Testis (tissue), 3 donors: ENCODE measurements around the gene LGALS4. TPM values are rescaled to one million over a fixed set of nuclear protein-coding genes. Genes with fewer than 3 reads are reported as not detected.

ENCODE experiments used
- DNase-seq: peaks from one replicate; pipeline ENCODE4 v3.0.0-alpha.2; 2019
- H3K27ac ChIP-seq, 2 donors: fragments of 200-600 bp; sonication (generic); one replicate each; pipeline ENCODE4 v1.5.1; 2019
- H3K27me3 ChIP-seq: fragments of 200-600 bp; sonication (generic); one replicate; pipeline ENCODE4 v1.5.1; 2019
- H3K36me3 ChIP-seq: fragments of 200-600 bp; sonication (generic); one replicate; pipeline ENCODE4 v1.5.1; 2017; ENCODE audit warnings: low read depth; ENCODE audit errors: missing control alignments
- H3K4me1 ChIP-seq: fragments of 200-600 bp; sonication (generic); one replicate; pipeline ENCODE4 v1.5.1; 2019
- H3K4me3 ChIP-seq, 2 donors: fragments of 200-600 bp; sonication (generic); one replicate each; pipeline ENCODE4 v1.5.1; 2017 to 2019
- H3K9me3 ChIP-seq: fragments of 200-600 bp; sonication (generic); one replicate; pipeline ENCODE4 v1.5.1; 2017
- CTCF ChIP-seq, 3 experiments: fragments of 450-650 bp in 2 of 3; fragments of 200-600 bp in 1 of 3; sonication (generic) in 1 of 3; IDR thresholded peaks; one replicate each; pipeline ENCODE4 v1.5.1; 2016 to 2019; ENCODE audit warnings: antibody characterized with exemption in 3 of 3, mild to moderate bottlenecking in 2 of 3, moderate library complexity in 1 of 3
- POLR2A ChIP-seq: fragments of 450-650 bp; IDR thresholded peaks from one replicate; pipeline ENCODE4 v1.6.1; 2017; ENCODE audit warnings: antibody characterized with exemption, mild to moderate bottlenecking, moderate library complexity
- WGBS, 2 donors: methylation state at CpG; one replicate each; pipeline ENCODE4 v1.1.5; 2018; 5-methylcytosine and 5-hydroxymethylcytosine counted together
- intact Hi-C: fragments of 100-400 bp; cut with DNase I; formaldehyde crosslinking; loops from one replicate; pipeline ENCODE4 v1.15.1; 2023; ENCODE audit warnings: low total_unique reads
- polyA plus RNA-seq: library from polyadenylated mRNA; stranded (reverse); fragments of 350-450 nt; fragmentation: Illumina TruSeq; extraction: RNeasy Lipid Tissue Mini Kit (QIAGEN cat#74804); gene quantifications from one replicate; pipeline ENCODE4 v1.2.3, GENCODE V29; 2014; ENCODE audit warnings: low read depth, low replicate concordance; ENCODE audit not compliant: insufficient read depth
- total RNA-seq, 2 donors: library from RNA; depleted of rRNA; stranded (reverse); fragments of >200 nt; gene quantifications; one replicate each; pipeline ENCODE4 v1.2.3, GENCODE V29; 2016

Gene LGALS4
- total and polyA plus RNA-seq, 3 donors from 2014 or later = 1.6 to 1.9 (median 1.6) TPM

GRCh38 chr19:38853214-38853613 lies 40.5 kb upstream of the LGALS4 start:
- H3K27me3 ChIP-seq = no peaks in the 10 kb centered on the region
- H3K27ac ChIP-seq = peak overlapping the region; percentile 99 to 100
- no peaks in the 10 kb centered on the region for H3K9me3 ChIP-seq
- peak overlapping the region in 1 of 2 donors; percentile 88 for H3K4me3 ChIP-seq
- intact Hi-C loops = no loop called here
- DNase-seq = no peak
- TF ChIP-seq CTCF (IDR thresholded peaks at IDR 0.05) = no peak
- no peak for TF ChIP-seq POLR2A
- H3K36me3 ChIP-seq = no peaks in the 10 kb centered on the region
- peaks cover 18% of the 10 kb centered on the region for H3K4me1 ChIP-seq
- 65 to 79% methylated on average over 17 of the region's 17 CpGs for WGBS, 2 donors

- H3K9me3 ChIP-seq = no peaks in the 10 kb centered on the region
- DNase-seq = peak; percentile 66
- H3K27me3 ChIP-seq = no peaks in the 10 kb centered on the region
- intact Hi-C loops = no loop called here
- WGBS, 2 donors = 1% methylated on average over 29 to 51 of the region's 52 CpGs
- H3K27ac ChIP-seq = peak overlapping the region; percentile 99 to 100
- H3K4me1 ChIP-seq = peaks cover 26% of the 10 kb centered on the region
- peak overlapping the region; percentile 88 for H3K4me3 ChIP-seq
- no peak for TF ChIP-seq POLR2A
- no peak for TF ChIP-seq CTCF (IDR thresholded peaks at IDR 0.05)
- no peaks in the 10 kb centered on the region for H3K36me3 ChIP-seq
Measured at GRCh38 chr19:38852231-38853044, 39.7 kb upstream of the LGALS4 start.

- Histone ChIP-seq H3K9me3 (no peaks in the 10 kb centered on the region), H3K4me3 (peak overlapping the region; percentile 88), H3K36me3 (no peaks in the 10 kb centered on the region), H3K27me3 (no peaks in the 10 kb centered on the region), H3K27ac (peak overlapping the region; percentile 99 to 100), H3K4me1 (peaks cover 32% of the 10 kb centered on the region)
- TF ChIP-seq CTCF (IDR thresholded peaks at IDR 0.05) (no peak), POLR2A (peak; percentile 79)
- peak; percentile 95 for DNase-seq
- intact Hi-C loops = no loop called here
- 1% methylated on average over 26 to 35 of the region's 67 CpGs for WGBS, 2 donors
Measured at GRCh38 chr19:38851622-38852230, 39.0 kb upstream of the LGALS4 start.

- peak overlapping the region; percentile 88 for H3K4me3 ChIP-seq
- H3K36me3 ChIP-seq = no peaks in the 10 kb centered on the region
- DNase-seq = peak; percentile 34
- intact Hi-C loops = no loop called here
- peaks cover 32% of the 10 kb centered on the region for H3K4me1 ChIP-seq
- peak overlapping the region; percentile 92 to 100 for H3K27ac ChIP-seq
- 1% methylated on average over 35 to 40 of the region's 40 CpGs for WGBS, 2 donors
- TF ChIP-seq POLR2A (no peak), CTCF (IDR thresholded peaks at IDR 0.05) (no peak)
- no peaks in the 10 kb centered on the region for H3K9me3 ChIP-seq
- no peaks in the 10 kb centered on the region for H3K27me3 ChIP-seq
Measured at GRCh38 chr19:38850976-38851621, 38.4 kb upstream of the LGALS4 start.
